ENCODE measurements around the gene DCAF17.
"Not testable (repeated sequence)": the region's sequence is repeated elsewhere in the genome, so short reads cannot be mapped to it uniquely, and the experiment has no call there.

GRCh38 chr2:171422710-171423495, 11.1 kb upstream of the DCAF17 start:
- not testable (repeated sequence) for TF ChIP-seq CTCF (CRISPR knock-in tag; IDR thresholded peaks at IDR 0.05); ZNF335 (CRISPR knock-in tag; IDR thresholded peaks at IDR 0.05); SIN3A (IDR thresholded peaks at IDR 0.05; ENCODE audit: borderline replicate concordance, low read depth, low read length); ZNF557 (CRISPR knock-in tag; IDR thresholded peaks at IDR 0.05); ZBTB34 (CRISPR knock-in tag; IDR thresholded peaks at IDR 0.05)
